Skeletal muscle cell (primary cell): ENCODE results near the gene GGA1.
A peak's percentile ranks its signal among the peaks of the same experiment; 100 is the strongest.

ENCODE experiments used
- DNase-seq: peaks from one replicate; pipeline ENCODE4 v3.0.0-alpha.2; 2010; ENCODE audit warnings: low read depth
- H3K4me3 ChIP-seq: 2 replicates; pipeline ENCODE4 v1.5.1; 2011; ENCODE audit warnings: low read depth, mild to moderate bottlenecking, control low read depth, low read length, moderate library complexity

Gene GGA1, protein sequence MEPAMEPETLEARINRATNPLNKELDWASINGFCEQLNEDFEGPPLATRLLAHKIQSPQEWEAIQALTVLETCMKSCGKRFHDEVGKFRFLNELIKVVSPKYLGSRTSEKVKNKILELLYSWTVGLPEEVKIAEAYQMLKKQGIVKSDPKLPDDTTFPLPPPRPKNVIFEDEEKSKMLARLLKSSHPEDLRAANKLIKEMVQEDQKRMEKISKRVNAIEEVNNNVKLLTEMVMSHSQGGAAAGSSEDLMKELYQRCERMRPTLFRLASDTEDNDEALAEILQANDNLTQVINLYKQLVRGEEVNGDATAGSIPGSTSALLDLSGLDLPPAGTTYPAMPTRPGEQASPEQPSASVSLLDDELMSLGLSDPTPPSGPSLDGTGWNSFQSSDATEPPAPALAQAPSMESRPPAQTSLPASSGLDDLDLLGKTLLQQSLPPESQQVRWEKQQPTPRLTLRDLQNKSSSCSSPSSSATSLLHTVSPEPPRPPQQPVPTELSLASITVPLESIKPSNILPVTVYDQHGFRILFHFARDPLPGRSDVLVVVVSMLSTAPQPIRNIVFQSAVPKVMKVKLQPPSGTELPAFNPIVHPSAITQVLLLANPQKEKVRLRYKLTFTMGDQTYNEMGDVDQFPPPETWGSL

DNA sequence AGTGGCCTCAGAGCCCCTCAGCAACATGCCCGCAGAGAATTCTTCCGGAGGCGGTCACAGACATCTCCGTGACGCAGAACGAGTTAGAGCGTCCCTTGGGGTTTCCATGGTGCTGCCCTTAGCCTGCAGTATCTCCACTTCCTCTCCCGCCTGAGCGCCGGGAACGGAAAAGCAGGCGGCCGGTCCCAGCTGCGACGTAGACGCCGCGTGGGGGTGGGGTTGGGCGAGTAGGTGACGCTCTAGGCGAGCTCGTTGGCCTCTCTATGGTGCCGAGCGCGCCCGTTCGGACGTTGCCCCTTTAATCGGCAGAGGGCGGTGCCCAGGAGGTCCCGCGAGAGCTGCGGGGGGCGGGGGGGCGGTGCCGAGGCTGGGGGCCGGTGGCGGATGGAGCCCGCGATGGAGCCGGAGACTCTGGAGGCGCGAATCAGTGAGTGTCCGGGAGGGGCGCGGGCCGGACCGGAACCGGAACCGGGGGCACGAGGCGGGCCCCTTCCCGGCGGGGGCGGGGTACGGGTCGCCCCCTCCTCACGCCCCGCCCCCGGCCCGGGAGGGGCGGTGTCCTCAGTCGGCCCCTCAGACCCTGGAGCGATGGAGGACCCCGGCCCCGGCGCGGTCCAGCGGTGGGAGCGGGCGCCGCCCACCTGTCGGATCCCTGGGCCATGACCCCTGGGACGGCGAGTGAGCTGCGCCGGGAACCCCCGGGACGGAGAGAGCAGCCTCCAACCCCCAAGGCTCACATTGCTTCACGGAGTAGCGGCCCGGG is at the start of gene GGA1:
Gene GGA1 (plus strand): TSS at position 358 of the 763 bp plus-strand sequence. CDS start 27 bp downstream, at position 385.
- peak; percentile 91 for DNase-seq
- peak within 1 kb of the TSS; percentile 81 for H3K4me3 ChIP-seq

DNA sequence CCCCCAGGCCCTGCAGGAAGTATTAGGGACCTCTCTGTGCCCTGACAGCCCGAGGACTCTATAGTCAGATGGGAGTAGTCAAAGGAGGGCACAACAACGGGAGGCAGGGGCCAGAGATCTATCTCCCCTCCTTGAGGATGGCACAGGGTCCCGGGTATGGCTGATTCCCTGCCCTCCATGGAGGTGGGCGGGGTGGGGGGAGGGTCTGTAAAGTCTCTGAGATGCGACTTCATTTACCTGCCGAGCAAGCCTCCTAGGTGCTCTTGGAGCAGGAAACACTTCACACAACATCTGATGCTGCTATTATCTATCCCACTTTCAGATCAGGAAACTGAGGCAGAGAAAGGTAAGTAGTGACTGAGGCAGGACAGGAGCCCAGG is 49.1 kb upstream of the GGA1 start:
- no peak for DNase-seq
- peak overlapping the region; percentile 81 for H3K4me3 ChIP-seq

DNA sequence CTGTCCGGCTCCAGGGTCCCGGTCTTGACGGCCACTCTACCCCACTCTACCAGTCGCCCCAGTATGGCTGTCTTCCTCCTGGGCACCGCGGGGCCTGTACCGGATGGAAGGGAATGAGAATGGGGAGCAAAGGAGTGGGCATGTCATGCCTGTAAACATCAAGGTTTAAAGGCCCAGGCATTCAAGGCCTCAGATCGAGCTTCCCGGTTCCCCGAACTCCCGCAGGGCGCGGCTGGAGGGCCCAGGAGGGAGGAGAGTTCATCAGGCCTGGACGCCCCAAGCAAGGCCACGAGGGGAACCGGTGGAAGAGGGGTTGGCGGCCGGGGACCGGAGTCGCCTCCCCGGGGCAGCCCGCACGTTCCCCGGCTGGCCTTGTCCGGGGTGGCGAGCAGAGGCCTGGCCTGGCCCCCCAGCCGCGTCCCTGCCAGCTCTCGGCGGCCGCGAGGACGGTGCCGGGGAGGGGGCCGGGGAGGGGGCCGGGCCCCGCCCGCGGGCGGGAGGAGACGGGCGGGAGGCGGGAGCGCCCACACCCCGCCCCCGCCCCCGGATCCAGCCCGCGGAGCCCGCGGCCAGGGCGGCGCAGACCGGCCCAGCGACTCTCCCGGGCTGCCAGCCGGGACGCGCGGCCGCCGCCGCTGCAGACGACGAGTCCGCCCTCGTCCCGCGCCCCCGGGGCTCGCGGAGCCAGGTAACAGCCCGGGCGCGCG is 48.6 kb upstream of the GGA1 start, which contains the start of gene CDC42EP1:
Gene CDC42EP1 (plus strand): TSS at position 580 of the 707 bp plus-strand sequence. CDS start 5,870 bp downstream, outside the sequence.
- peak within 1 kb of the TSS; percentile 81 for H3K4me3 ChIP-seq
- DNase-seq = no peak

DNA sequence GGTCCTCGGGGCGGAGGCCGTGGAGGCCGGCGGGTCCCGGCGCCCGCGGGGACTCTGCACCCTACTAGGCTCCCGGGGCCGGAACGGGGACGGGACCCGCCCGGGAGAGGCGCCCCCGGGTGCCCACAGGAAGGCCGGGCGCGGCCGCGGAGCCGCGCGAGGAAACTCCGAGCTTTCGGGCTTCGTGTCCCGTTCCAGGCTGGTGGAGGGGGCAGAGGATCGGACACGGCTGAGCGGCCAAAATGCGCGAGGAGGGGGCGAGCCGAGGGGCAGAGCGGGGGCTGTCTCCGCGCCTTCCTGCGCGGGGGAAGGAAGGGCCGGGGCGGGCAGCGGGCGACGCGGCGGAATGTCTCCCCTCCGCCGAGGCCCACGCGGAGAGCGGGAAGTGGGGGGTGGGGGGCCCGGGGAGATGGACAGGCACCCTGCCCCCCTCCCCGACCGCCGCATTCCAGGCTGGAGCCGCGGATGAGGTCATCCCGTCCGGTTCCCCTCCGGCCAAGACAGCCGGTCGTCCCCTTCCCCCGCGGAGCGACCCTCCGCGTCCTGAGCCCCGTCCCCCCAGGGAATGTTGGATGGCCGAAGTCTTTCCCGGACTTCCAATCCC is 47.9 kb upstream of the GGA1 start:
- peak overlapping the region; percentile 81 for H3K4me3 ChIP-seq
- DNase-seq = no peak

DNA sequence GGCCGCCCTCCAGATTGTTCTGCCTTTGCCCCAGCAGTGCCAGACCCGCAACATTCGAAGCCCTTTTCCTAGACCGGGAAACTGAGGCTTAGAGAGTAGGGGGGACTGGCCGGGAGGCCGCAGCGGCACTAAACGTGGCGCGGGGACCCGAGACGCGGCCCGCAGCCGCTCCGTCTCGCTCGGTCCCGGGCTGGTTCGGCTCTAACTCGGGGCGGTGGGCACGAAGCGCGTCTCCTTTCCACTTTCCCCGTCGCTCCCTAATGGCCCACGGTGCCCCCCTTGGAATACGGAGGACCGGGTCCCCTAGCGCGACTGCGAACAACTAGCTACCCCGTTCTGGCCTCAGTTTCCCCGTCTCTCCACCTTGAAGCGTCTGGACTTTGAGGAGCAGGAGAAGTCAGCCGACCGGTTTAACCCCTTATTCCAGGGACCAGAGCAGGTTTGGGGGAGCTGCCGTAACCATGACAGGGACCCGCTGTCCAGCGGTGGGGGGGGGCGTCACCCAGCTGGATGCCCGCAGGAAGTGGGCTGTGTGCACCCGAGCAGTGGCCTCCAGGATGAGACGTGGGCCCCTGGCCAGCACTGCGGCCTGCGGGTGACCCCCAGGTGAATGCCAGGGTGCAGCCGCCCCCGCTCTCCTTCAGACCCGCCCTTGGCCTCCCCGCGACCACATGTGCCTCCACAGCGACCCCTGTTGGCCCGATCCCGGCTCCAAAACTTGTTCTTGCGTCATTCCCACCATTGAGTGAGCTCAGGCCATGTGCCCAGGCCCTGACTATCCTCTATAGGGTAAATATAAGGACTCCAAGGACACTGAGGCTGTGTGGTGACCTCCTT is 47.2 kb upstream of the GGA1 start:
- DNase-seq = peak; percentile 48
- peak overlapping the region; percentile 81 for H3K4me3 ChIP-seq

DNA sequence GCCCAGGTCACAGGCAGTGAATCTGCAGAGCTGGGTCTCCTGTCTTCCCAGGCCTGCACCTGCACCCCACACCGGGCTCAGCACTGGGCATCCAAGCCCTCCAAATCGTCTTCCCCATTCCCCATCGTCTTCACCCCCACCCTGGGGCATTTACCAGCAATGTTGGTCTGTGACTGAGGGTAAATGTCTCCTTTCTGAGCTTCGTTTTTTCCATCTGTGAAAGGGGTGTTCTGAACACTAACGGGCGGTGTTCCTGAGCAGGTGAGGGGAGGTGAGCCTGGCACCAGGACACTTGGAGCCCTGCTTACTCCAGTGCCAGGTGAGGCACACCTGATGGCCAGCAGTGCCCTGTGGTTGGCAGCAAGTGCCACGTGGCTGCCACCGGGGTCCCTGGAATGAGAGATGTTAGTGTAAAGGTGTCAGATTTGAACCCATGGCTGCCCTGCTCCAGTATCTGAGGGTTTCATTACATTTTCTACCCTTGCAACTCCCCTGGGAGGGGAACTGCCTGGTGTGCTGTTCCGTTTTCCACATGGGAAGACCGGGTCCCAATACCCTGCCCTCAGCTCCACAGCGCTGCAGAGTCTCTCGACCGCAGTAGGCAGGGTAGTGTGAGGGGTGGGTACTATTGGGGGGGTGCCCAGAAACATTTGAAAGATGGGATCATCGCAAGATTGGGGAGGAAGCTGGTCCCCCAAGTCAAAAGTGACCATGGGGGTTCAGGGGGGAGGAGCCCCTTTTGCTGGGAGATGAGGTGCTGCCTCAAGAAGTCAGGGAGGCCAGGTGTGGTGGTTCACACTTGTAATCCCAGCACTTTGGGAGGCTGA is 46.4 kb upstream of the GGA1 start:
- H3K4me3 ChIP-seq = peak overlapping the region; percentile 81
- DNase-seq = no peak

DNA sequence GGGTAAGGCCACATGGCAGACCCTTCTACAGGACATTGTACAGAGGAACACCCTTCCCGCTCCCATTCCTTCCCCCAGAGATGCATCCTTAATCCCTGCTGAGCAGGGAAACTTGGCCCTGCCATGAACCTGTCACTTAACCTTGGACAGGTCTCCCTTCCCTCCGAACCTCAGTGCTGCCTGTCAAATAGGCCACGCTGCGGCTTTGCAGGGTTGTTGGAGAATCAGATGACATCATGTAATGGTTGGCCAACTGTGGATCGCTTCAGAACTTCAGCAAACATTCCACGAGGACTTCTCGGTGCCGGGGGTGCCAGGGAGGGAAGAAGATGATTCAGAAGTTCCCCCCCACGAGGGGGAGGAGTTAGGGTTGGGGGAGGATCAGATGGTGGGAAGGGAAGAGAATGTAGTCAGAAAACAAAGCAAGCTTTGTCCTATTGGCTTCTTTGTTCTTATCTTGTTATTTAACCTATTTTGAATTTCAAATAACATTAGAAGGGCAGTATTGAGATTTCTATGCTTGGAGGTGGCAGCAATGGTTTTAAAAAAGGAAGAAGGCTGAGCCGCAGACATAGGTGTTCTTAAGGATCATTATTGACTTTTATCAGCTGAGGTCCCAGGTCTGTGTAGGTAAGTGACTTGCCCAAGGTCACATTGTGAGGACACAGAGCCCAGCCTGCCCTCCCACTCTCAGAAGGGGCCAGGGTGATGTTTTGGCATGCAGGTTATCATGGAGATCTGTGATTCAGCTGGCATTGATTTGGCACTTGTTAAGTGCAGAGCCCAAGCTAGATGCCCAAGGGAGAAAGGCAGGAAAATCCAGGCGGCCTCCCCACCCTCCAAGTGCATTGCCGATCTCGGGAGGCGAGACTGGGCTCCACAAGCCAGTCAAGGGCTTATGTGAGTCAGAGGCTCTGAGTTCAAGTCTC is 45.2 kb upstream of the GGA1 start:
- DNase-seq = peak; percentile 86
- peak overlapping the region; percentile 17 for H3K4me3 ChIP-seq

DNA sequence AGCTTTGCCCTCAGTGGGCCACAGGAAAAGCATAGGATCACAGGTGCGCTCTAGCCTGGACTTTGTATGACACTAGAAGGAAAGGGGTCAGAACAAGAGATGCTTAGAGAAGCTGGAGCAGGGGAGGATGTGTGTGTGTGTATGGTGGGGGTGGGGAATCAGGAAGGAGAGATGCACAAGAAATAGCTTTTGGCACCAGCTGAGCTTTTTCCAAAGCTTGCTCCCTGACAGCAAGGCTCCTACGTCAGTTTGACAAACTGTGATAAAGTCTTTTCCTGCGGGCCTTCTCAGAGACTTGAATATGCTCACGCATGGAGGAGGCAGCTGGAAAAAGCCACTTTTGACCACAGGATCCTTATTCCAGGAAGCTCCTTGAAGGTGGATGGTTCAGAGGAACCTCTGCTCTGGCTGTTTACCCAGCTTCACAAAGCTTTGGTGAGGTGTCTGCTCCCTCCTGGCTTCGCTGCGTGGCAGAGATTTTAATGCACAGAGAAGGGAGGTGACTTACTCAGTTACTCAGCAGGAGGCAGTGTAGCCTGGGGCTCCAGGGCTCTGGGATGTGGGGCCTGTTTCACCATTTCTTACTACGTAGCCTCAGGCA is 44.4 kb upstream of the GGA1 start:
- no peak overlapping the region for H3K4me3 ChIP-seq

DNA sequence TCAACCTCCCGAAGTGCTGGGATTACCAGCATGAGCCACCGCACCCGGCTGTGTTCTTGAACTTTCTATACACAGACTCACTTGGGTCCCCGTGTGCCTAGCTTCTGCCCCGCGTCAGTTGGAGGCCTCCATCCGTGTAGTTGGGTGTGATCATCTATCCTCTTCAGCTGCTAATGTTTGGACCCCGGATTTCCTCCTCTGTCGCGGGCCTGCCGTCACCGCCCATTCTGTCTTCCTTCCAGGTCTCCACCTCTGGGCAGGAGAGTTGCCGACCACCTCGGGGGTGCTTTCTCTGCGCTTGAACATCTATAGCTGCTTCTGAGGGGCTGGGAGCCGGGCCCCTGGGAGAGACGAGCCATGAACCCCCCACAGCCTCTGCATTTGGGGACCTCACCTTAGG is 42.8 kb upstream of the GGA1 start:
- no peak overlapping the region for H3K4me3 ChIP-seq
- DNase-seq = no peak

More for the DNA sequence above, 44.4 kb upstream of the GGA1 start:
- no peak for DNase-seq

DNA sequence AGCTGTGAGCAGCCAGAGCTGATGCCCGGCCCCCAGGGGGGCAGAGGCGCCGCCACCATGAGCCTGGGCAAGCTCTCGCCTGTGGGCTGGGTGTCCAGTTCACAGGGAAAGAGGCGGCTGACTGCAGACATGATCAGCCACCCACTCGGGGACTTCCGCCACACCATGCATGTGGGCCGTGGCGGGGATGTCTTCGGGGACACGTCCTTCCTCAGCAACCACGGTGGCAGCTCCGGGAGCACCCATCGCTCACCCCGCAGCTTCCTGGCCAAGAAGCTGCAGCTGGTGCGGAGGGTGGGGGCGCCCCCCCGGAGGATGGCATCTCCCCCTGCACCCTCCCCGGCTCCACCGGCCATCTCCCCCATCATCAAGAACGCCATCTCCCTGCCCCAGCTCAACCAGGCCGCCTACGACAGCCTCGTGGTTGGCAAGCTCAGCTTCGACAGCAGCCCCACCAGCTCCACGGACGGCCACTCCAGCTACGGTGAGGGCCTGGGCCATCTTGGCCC is 42.3 kb upstream of the GGA1 start:
- H3K4me3 ChIP-seq = no peak overlapping the region
- DNase-seq = no peak

DNA sequence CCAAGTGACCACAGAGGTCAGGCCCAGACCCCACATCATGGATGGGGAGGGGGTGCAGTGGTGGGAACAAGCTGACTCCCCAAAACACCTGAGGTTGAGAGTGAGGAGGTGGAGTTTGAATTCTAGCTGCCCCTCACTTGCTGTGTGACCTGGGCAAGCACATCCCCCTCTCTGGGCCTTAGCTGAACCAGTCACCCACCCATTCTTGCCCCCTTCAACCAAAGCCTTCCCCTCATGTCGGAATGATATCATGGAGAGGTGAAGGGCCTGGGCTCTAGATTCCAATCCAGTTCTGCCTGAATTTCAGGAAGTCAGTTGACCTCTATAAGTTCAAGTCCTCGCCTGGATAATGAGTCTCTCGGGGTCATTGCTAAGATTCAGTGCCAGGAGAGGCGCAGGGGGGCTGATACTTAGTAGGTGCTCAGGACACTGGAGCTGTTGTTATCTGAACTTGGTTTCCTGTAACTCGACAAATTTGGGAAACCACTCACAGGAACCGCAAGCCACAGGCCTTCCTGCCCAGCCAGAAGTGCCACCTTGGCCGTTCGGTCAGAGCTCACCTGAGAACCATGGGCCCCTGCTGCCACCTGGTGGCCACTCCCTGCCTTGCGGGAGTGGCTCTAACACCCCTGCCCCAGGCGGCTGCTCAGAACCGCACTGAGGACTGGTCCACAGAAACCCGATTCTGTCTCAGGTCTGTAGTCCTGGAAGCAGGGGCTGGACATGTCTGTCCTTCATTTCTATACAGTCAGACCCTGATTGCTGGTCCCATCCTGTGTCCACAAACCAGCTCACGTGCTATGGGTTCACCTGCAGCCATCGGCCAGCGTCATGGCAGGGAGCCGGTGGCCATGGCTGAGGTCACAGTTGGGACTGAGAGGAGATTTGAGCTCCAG is 41.5 kb upstream of the GGA1 start:
- H3K4me3 ChIP-seq = no peak overlapping the region
- no peak for DNase-seq

DNA sequence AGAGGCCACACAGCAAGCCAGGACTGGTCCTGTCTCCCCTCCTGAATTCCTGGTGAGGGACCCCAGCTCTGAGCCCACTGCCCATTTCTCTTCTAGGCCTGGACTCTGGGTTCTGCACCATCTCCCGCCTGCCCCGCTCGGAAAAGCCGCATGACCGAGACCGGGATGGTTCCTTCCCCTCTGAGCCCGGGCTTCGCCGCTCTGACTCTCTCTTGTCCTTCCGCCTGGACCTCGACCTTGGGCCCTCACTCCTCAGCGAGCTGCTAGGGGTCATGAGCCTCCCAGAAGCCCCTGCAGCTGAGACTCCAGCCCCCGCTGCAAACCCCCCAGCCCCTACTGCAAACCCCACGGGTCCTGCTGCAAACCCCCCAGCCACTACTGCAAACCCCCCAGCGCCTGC is 40.6 kb upstream of the GGA1 start:
- no peak for DNase-seq
- H3K4me3 ChIP-seq = no peak overlapping the region

DNA sequence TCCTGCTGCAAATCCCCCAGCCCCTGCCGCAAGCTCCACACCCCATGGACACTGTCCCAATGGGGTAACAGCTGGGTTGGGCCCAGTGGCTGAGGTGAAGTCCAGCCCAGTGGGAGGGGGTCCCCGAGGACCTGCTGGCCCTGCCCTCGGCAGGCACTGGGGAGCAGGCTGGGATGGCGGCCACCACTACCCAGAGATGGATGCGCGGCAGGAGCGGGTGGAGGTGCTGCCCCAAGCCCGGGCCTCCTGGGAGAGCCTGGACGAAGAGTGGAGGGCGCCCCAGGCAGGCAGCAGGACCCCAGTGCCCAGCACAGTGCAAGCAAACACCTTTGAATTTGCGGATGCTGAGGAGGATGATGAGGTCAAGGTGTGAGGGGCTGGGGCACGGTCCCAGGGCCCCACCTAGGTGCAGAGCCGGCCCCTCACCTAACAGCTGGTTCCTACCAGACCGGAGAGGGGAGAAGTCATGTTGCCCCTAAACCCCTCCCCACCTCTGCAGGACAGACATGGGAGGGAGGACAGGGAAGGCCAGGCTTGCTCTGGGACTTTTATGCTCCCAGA is 40.1 kb upstream of the GGA1 start:
- no peak overlapping the region for H3K4me3 ChIP-seq
- no peak for DNase-seq

DNA sequence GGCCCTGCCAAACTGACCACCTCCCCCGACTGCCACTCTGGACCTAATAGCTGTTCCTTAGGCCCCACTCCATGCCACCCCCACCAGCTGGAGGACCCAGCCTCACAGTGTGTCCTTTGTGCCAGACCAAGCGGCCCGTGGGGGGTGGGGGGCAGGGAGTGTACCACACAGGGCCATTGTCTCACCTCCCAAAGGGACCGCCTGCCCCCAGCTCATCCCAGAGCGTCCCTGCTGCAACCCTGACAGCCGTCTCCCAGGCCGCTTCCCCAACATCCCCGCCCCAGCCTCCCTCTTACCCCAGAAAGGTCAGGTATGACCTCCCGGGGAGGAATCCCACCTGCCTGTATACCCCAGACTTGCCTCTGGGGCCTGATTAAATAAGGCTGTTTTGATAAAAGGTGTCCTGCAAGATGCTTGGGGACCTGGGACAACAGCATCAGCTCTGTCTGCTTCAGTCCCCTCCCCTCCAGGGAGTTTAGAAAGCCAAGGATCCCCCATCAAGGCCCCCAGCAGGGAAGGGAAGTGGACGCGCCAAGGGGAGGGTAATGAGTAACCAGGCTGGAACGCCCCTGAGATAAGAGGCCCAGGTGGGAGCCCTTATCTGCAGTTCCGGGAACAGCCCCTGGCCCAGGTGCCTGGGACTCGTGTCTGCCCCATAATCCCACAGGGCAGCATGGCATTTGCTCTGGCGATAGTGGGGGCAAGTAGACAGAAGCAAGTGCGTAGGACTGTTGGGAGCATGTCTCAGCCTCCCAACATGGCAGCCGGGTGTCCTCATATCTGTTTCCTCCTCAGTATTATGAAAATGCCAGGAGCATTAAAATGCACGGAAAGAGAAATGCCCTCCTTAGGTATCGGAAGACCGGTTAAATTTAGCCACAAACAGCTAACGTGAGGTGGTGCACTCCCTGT is 39.4 kb upstream of the GGA1 start:
- DNase-seq = no peak
- H3K4me3 ChIP-seq = no peak overlapping the region
